Activated gamma-delta T cell (primary cell): ENCODE data around the gene VPS16.

Experiments used
- DNase-seq: peaks from one replicate; lab custom pipeline; 2025; lab: John Stamatoyannopoulos, UW

VPS16 gene

GRCh38 chr20:2900845-2901592, 60.5 kb downstream of the VPS16 start:
- no peak for DNase-seq

- DNase-seq, result no peak
Measured at GRCh38 chr20:2902291-2902690, 61.7 kb downstream of the VPS16 start.

GRCh38 chr20:2902818-2903217, 62.3 kb downstream of the VPS16 start:
- no peak for DNase-seq

GRCh38 chr20:2903686-2904085, 63.1 kb downstream of the VPS16 start:
- DNase-seq, result no peak

- DNase-seq, result no peak
Measured at GRCh38 chr20:2907519-2907918, 67.0 kb downstream of the VPS16 start.

- no peak for DNase-seq
Measured at GRCh38 chr20:2909953-2910352, 69.4 kb downstream of the VPS16 start.

GRCh38 chr20:2911200-2911599, 70.7 kb downstream of the VPS16 start:
- no peak for DNase-seq

- DNase-seq, result no peak
Measured at GRCh38 chr20:2914160-2914559, 73.6 kb downstream of the VPS16 start.
